Trophoblast cell (in vitro differentiated cells and primary cell): ENCODE measurements around the gene EPB41L4A.

Experiments
- DNase-seq, 2 donors: peaks; one replicate each; pipeline ENCODE4 v3.0.0-alpha.2; 2016
- H2AFZ ChIP-seq: 2 replicates; pipeline ENCODE4 v1.6.1; 2013; ENCODE audit warnings: low read length, moderate library complexity, mild to moderate bottlenecking; ENCODE audit not compliant: insufficient read depth, poor library complexity
- H2AK5ac ChIP-seq: 2 replicates; pipeline ENCODE4 v1.6.1; 2013; ENCODE audit warnings: mild to moderate bottlenecking, low read length
- H2BK120ac ChIP-seq: 2 replicates; pipeline ENCODE4 v1.6.1; 2013; ENCODE audit warnings: low read length, mild to moderate bottlenecking, moderate library complexity; ENCODE audit not compliant: insufficient read depth, poor library complexity
- H2BK12ac ChIP-seq: 2 replicates; pipeline ENCODE4 v1.6.1; 2013; ENCODE audit warnings: mild to moderate bottlenecking, low read length, moderate library complexity
- H2BK5ac ChIP-seq: 2 replicates; pipeline ENCODE4 v1.6.1; 2013; ENCODE audit warnings: low read length, low read depth, moderate library complexity, mild to moderate bottlenecking; ENCODE audit not compliant: poor library complexity
- H3K14ac ChIP-seq: 2 replicates; pipeline ENCODE4 v1.6.1; 2013; ENCODE audit warnings: mild to moderate bottlenecking, low read length
- H3K18ac ChIP-seq: 2 replicates; pipeline ENCODE4 v1.6.1; 2013; ENCODE audit warnings: mild to moderate bottlenecking, low read length
- H3K23ac ChIP-seq: 2 replicates; pipeline ENCODE4 v1.6.1; 2013; ENCODE audit warnings: low read length
- H3K27ac ChIP-seq: 2 replicates; pipeline ENCODE4 v1.5.1; 2013; ENCODE audit warnings: low read depth, mild to moderate bottlenecking, inconsistent platforms, low read length, moderate library complexity
- H3K27me3 ChIP-seq: 2 replicates; pipeline ENCODE4 v1.6.1; 2013; ENCODE audit warnings: inconsistent platforms, mild to moderate bottlenecking, low read length, moderate library complexity; ENCODE audit not compliant: insufficient read depth
- H3K36me3 ChIP-seq, 2 experiments: 1 replicate in 1 of 2; 2 replicates in 1 of 2; pipeline ENCODE4 v1.6.1; 2013; ENCODE audit warnings: low read length in 2 of 2, mild to moderate bottlenecking in 2 of 2, moderate library complexity in 1 of 2; ENCODE audit not compliant: insufficient read depth in 2 of 2, control insufficient read depth in 1 of 2
- H3K4ac ChIP-seq: 2 replicates; pipeline ENCODE4 v1.6.1; 2013; ENCODE audit warnings: low read depth, mild to moderate bottlenecking, low read length, moderate library complexity
- H3K4me1 ChIP-seq, 2 experiments: 1 replicate in 1 of 2; 2 replicates in 1 of 2; pipeline ENCODE4 v1.6.1; 2013; ENCODE audit warnings: low read length in 2 of 2, mild to moderate bottlenecking in 2 of 2, moderate library complexity in 1 of 2; ENCODE audit not compliant: insufficient read depth in 2 of 2, control insufficient read depth in 1 of 2
- H3K4me2 ChIP-seq: 2 replicates; pipeline ENCODE4 v1.6.1; 2013; ENCODE audit warnings: inconsistent platforms, mild to moderate bottlenecking, low read length, moderate library complexity
- H3K4me3 ChIP-seq: 2 replicates; pipeline ENCODE4 v1.5.1; 2013; ENCODE audit warnings: mild to moderate bottlenecking, low read depth, low read length, inconsistent platforms
- H3K79me1 ChIP-seq: one replicate; pipeline ENCODE4 v1.6.1; 2013; ENCODE audit warnings: low read length
- H3K79me2 ChIP-seq: 2 replicates; pipeline ENCODE4 v1.6.1; 2013; ENCODE audit warnings: low read length, mild to moderate bottlenecking; ENCODE audit not compliant: control insufficient read depth, insufficient read depth, poor library complexity
- H3K9ac ChIP-seq: 2 replicates; pipeline ENCODE4 v1.6.1; 2013; ENCODE audit warnings: mild to moderate bottlenecking, low read length
- H3K9me3 ChIP-seq: 2 replicates; pipeline ENCODE4 v1.6.1; 2013; ENCODE audit warnings: low read depth, mild to moderate bottlenecking, control low read depth, inconsistent platforms, low read length; ENCODE audit not compliant: insufficient read depth
- H4K12ac ChIP-seq: 2 replicates; pipeline ENCODE4 v1.6.1; 2013; ENCODE audit warnings: low read depth, mild to moderate bottlenecking, low read length, moderate library complexity
- H4K8ac ChIP-seq: 2 replicates; pipeline ENCODE4 v1.6.1; 2013; ENCODE audit warnings: low read depth, mild to moderate bottlenecking, low read length, moderate library complexity
- H4K91ac ChIP-seq: one replicate; pipeline ENCODE4 v1.6.1; 2013; ENCODE audit warnings: low read depth, mild to moderate bottlenecking, low read length, moderate library complexity
- WGBS: extraction: QIAGEN DNeasy Blood & Tissue Kit; methylation state at CpG from one replicate; pipeline ENCODE4 v1.1.7; 2013; ENCODE audit warnings: missing lambda C conversion rate; ENCODE audit not compliant: insufficient read length, insufficient coverage; ENCODE audit errors: extremely low coverage; 5-methylcytosine and 5-hydroxymethylcytosine counted together

Gene EPB41L4A

GRCh38 chr5:112200131-112200530 is 218.9 kb downstream of the EPB41L4A start:
- Histone ChIP-seq H2BK120ac (no peak overlapping the region), H3K9me3 (no peaks in the 10 kb centered on the region), H4K8ac (no peak overlapping the region), H3K18ac (no peak overlapping the region), H3K14ac (no peak overlapping the region), H3K4me2 (no peak overlapping the region), H4K91ac (no peak overlapping the region), H3K9ac (no peak overlapping the region), H3K4me1 (no peaks in the 10 kb centered on the region), H3K27me3 (no peaks in the 10 kb centered on the region), H2BK12ac (no peak overlapping the region), H3K79me1 (no peaks in the 10 kb centered on the region), H2AK5ac (no peak overlapping the region), H3K27ac (no peak overlapping the region), H3K4me3 (no peak overlapping the region), H4K12ac (no peak overlapping the region), H2BK5ac (no peak overlapping the region), H3K4ac (no peak overlapping the region), H3K36me3 (peaks cover 0 to 2% of the 10 kb centered on the region in 2 experiments), H2AFZ (no peak overlapping the region), H3K23ac (no peak overlapping the region), H3K79me2 (no peaks in the 10 kb centered on the region)
- DNase-seq: no peak
- no CpG with 5 or more reads among the region's 3 CpGs for WGBS

GRCh38 chr5:112196584-112196983 is 222.5 kb downstream of the EPB41L4A start:
- H3K14ac ChIP-seq: no peak overlapping the region
- H2BK12ac ChIP-seq: no peak overlapping the region
- no peak overlapping the region for H3K4ac ChIP-seq
- H3K79me1 ChIP-seq: no peaks in the 10 kb centered on the region
- H3K9ac ChIP-seq: no peak overlapping the region
- H3K36me3 ChIP-seq: no peaks in the 10 kb centered on the region
- H2BK5ac ChIP-seq: no peak overlapping the region
- no peaks in the 10 kb centered on the region for H3K79me2 ChIP-seq
- no peak overlapping the region for H2AFZ ChIP-seq
- no peaks in the 10 kb centered on the region for H3K4me1 ChIP-seq
- H4K91ac ChIP-seq: no peak overlapping the region
- H2AK5ac ChIP-seq: no peak overlapping the region
- DNase-seq: no peak
- no peak overlapping the region for H3K4me2 ChIP-seq
- H4K12ac ChIP-seq: no peak overlapping the region
- no peak overlapping the region for H4K8ac ChIP-seq
- WGBS: no CpG with 5 or more reads among the region's 3 CpGs
- H3K4me3 ChIP-seq: no peak overlapping the region
- no peaks in the 10 kb centered on the region for H3K27me3 ChIP-seq
- no peak overlapping the region for H3K27ac ChIP-seq
- H3K23ac ChIP-seq: no peak overlapping the region
- no peaks in the 10 kb centered on the region for H3K9me3 ChIP-seq
- H2BK120ac ChIP-seq: no peak overlapping the region
- H3K18ac ChIP-seq: no peak overlapping the region

GRCh38 chr5:112195924-112196323 is 223.2 kb downstream of the EPB41L4A start:
- Histone ChIP-seq H2BK5ac (no peak overlapping the region), H2AK5ac (no peak overlapping the region), H2AFZ (no peak overlapping the region), H3K4me3 (no peak overlapping the region), H4K8ac (no peak overlapping the region), H3K79me2 (no peaks in the 10 kb centered on the region), H3K18ac (no peak overlapping the region), H3K4me2 (no peak overlapping the region), H3K79me1 (no peaks in the 10 kb centered on the region), H3K4ac (no peak overlapping the region), H3K9me3 (no peaks in the 10 kb centered on the region), H3K23ac (no peak overlapping the region), H3K27ac (no peak overlapping the region), H2BK12ac (no peak overlapping the region), H3K27me3 (no peaks in the 10 kb centered on the region), H4K91ac (no peak overlapping the region), H2BK120ac (no peak overlapping the region), H4K12ac (no peak overlapping the region), H3K9ac (no peak overlapping the region), H3K14ac (no peak overlapping the region), H3K36me3 (no peaks in the 10 kb centered on the region), H3K4me1 (no peaks in the 10 kb centered on the region)
- peak in 1 of 2 donors; percentile 20 for DNase-seq
- 100% methylated on average over 1 of the region's 4 CpGs for WGBS

GRCh38 chr5:112192866-112193265 is 226.2 kb downstream of the EPB41L4A start:
- H3K9me3 ChIP-seq: no peaks in the 10 kb centered on the region
- no peak overlapping the region for H2BK120ac ChIP-seq
- no peak overlapping the region for H3K14ac ChIP-seq
- H2AK5ac ChIP-seq: no peak overlapping the region
- no peaks in the 10 kb centered on the region for H3K4me1 ChIP-seq
- no peak overlapping the region for H3K4me3 ChIP-seq
- H2BK12ac ChIP-seq: no peak overlapping the region
- no peak overlapping the region for H4K91ac ChIP-seq
- no peak overlapping the region for H3K4ac ChIP-seq
- no peaks in the 10 kb centered on the region for H3K36me3 ChIP-seq
- H3K9ac ChIP-seq: no peak overlapping the region
- no peak overlapping the region for H2BK5ac ChIP-seq
- no peak overlapping the region for H2AFZ ChIP-seq
- H4K12ac ChIP-seq: no peak overlapping the region
- H3K79me1 ChIP-seq: no peaks in the 10 kb centered on the region
- no peak overlapping the region for H3K27ac ChIP-seq
- H4K8ac ChIP-seq: no peak overlapping the region
- WGBS: no CpG with 5 or more reads among the region's 3 CpGs
- no peak overlapping the region for H3K23ac ChIP-seq
- H3K27me3 ChIP-seq: no peaks in the 10 kb centered on the region
- H3K18ac ChIP-seq: no peak overlapping the region
- no peaks in the 10 kb centered on the region for H3K79me2 ChIP-seq
- no peak for DNase-seq
- H3K4me2 ChIP-seq: no peak overlapping the region
